ENCODE measurements around the gene LRRK1.

Gene LRRK1

DNA sequence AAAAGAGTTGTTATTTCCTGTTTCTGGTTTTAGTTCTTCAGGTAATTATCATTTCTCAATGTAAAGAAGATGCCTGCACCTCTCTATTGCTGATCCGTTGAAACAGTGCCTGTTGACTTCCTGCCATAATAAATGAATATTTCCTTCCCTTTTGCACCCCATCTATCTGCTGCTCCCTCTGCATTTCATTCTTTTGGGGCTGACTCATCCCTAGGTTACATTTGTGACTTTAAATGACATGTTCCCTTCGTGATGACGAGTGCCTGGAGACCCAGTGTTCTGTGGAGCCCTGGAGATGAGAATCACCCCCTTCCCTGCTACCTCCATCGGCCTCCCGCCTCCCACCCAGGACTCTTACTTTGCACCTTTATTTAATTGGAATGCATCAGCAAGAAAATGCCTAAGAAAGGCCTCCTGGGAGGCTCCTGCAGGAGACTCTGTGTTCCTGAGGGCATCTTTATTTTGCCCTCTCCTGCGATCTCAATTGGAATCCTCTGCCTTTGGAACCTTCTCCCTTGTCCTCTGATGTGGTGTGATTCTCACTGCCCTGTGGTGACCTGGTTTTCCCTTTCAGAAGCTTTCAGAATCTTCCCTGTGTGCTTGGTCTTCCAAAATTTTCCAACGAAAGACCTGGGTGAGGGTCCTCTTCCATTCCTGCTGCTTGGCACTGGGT is 13.7 kb downstream of the LRRK1 start:
- Mint-ChIP-seq H3K36me3 (no peaks in the 10 kb centered on the region), H3K27ac (no peak overlapping the region), H3K27me3 (peaks cover 5% of the 10 kb centered on the region), H3K4me1 (ENCODE audit: low read depth) (no peaks in the 10 kb centered on the region), H3K4me3 (no peak overlapping the region), H3K9me3 (ENCODE audit: low read depth) (no peaks in the 10 kb centered on the region)

DNA sequence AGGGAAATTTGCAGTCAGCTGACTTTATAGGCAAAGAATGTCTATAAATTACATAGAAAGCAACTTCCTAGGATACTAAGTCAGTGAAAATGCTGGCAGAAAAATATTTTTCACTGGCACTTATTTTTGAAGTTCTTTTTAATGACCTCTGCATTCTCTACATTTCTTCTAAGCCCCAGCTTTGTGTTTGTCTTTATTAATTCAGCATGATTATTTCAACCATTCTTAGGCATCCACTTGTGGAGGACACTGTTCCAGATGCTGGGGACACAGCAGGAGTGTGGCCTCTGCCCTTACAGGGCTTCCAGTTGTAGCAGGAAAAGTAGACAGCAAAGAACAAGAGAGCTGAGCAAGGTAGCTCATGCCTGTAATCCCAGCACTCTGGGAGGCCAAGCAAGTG is 15.0 kb downstream of the LRRK1 start:
- no peak overlapping the region for H3K4me3 Mint-ChIP-seq
- H3K36me3 Mint-ChIP-seq: no peaks in the 10 kb centered on the region
- H3K4me1 Mint-ChIP-seq (ENCODE audit: low read depth): no peaks in the 10 kb centered on the region
- no peaks in the 10 kb centered on the region for H3K9me3 Mint-ChIP-seq (ENCODE audit: low read depth)
- peaks cover 5% of the 10 kb centered on the region for H3K27me3 Mint-ChIP-seq
- no peak overlapping the region for H3K27ac Mint-ChIP-seq

DNA sequence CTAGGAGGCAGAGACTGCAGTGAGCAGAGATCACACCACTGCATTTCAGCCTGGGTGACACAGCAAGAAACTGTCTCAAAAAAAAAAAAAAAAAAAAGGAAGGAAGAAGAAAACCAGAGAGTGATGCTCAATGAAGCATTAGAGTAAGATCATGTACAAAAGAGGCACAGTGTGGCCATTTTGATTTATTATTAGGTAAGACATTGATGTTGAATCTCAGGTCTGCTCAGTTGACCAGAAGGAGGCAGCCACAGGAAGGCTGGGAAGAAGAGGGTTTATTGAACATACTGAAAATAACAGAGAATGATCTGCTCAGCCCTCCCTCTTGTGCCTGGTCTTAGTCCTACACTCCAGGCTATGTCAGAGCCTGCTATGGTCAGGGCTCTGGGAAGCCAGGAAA is 15.6 kb downstream of the LRRK1 start:
- H3K27me3 Mint-ChIP-seq: peaks cover 5% of the 10 kb centered on the region
- H3K4me3 Mint-ChIP-seq: no peak overlapping the region
- H3K4me1 Mint-ChIP-seq (ENCODE audit: low read depth): no peaks in the 10 kb centered on the region
- H3K9me3 Mint-ChIP-seq (ENCODE audit: low read depth): no peaks in the 10 kb centered on the region
- H3K27ac Mint-ChIP-seq: no peak overlapping the region
- no peaks in the 10 kb centered on the region for H3K36me3 Mint-ChIP-seq

DNA sequence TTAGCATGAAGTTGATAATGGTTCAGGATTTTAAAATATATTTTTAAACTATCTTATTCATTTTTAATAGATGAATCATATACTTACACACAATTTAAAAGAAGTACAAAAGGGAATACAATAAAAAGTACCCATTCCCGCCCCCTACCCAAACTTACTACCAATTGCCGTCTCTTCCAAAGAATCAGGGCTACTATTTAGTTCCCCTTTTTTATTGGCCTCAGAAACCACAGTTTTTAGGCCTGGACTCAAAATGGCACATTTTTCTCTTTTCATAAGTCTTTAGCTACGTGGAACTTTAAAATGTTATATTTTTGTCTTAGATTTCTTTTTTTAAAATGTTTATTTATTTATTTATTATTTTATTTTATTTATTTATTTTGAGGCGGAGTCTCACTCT is 18.0 kb downstream of the LRRK1 start:
- Mint-ChIP-seq H3K27ac (no peak overlapping the region), H3K9me3 (ENCODE audit: low read depth) (no peaks in the 10 kb centered on the region), H3K27me3 (peaks cover 4% of the 10 kb centered on the region), H3K4me1 (ENCODE audit: low read depth) (no peaks in the 10 kb centered on the region), H3K36me3 (no peaks in the 10 kb centered on the region), H3K4me3 (no peak overlapping the region)

DNA sequence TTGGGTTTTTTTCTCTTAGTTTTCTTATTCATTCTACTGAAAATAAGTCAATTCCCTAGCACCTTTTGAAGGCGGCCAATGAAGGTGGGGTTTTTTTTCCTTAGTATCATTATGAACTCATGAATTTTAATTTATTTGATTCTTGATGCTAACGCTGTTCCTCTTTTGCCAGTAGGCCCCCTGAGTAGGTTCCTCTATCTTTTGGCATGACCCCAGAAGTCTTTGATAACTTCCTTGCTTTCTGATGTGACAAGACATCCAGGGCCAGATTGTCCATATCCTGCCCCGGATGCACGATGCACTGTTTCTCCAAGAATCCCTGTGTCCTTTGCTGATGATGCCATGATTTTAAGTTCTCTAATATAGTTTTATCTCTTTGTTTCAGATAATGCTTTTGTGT is 20.6 kb downstream of the LRRK1 start:
- Mint-ChIP-seq H3K9me3 (ENCODE audit: low read depth) (no peaks in the 10 kb centered on the region), H3K4me1 (ENCODE audit: low read depth) (no peaks in the 10 kb centered on the region), H3K4me3 (no peak overlapping the region), H3K36me3 (no peaks in the 10 kb centered on the region), H3K27me3 (peaks cover 2% of the 10 kb centered on the region), H3K27ac (no peak overlapping the region)

DNA sequence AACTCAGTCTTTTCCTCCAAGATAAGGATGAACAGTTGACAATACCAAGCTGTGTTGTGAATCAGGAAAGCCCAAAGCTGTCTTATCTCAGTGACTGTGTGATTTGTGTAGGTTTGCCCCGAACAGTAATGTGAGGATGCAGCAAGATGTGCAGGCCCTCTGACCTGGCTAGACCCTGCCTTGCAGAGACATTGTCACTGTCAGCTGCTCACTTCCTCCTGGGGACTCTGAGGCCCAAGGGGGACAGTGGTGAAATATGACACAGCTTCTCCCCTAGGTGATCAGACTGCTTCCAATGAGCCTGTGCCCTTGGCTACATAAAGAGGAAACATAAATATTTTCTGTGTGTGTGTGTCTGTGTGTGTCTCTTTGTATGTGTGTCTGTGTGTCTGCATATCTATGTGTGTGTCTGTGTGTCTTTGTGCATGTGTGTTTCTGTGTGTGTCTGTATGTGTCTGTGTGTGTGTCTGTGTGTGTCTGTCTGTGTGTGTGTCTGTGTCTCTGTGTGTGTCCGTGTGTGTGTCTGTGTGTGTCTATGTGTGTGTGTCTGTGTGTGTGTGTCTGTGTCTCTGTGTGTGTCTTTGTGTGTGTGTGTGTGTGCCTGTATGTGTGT is 21.7 kb downstream of the LRRK1 start:
- Mint-ChIP-seq H3K4me1 (ENCODE audit: low read depth) (no peaks in the 10 kb centered on the region), H3K36me3 (no peaks in the 10 kb centered on the region), H3K9me3 (ENCODE audit: low read depth) (no peaks in the 10 kb centered on the region), H3K27ac (no peak overlapping the region), H3K27me3 (no peaks in the 10 kb centered on the region), H3K4me3 (no peak overlapping the region)

DNA sequence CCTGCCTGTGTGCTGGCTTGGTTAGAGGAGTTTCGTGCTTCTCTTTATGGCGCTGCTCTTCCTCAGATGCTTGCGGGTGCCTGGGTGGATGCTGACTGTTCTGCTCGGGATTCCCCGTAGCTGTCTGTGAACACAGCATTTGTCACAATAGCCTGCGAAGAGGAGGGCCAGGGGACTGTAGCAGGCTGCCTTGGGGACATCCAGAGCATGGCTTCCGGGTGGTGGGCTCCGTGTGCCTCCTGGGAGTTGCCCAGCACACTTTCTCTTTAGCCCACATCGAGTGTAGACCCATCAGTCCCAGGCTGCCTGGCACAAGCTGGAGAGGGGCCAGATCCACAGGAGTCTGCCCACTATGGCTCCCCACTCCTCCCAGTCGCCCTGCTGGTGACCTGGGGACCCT is 22.4 kb downstream of the LRRK1 start:
- no peak overlapping the region for H3K27ac Mint-ChIP-seq
- peaks cover 3% of the 10 kb centered on the region for H3K27me3 Mint-ChIP-seq
- no peaks in the 10 kb centered on the region for H3K36me3 Mint-ChIP-seq
- no peaks in the 10 kb centered on the region for H3K4me1 Mint-ChIP-seq (ENCODE audit: low read depth)
- no peak overlapping the region for H3K4me3 Mint-ChIP-seq
- no peaks in the 10 kb centered on the region for H3K9me3 Mint-ChIP-seq (ENCODE audit: low read depth)

DNA sequence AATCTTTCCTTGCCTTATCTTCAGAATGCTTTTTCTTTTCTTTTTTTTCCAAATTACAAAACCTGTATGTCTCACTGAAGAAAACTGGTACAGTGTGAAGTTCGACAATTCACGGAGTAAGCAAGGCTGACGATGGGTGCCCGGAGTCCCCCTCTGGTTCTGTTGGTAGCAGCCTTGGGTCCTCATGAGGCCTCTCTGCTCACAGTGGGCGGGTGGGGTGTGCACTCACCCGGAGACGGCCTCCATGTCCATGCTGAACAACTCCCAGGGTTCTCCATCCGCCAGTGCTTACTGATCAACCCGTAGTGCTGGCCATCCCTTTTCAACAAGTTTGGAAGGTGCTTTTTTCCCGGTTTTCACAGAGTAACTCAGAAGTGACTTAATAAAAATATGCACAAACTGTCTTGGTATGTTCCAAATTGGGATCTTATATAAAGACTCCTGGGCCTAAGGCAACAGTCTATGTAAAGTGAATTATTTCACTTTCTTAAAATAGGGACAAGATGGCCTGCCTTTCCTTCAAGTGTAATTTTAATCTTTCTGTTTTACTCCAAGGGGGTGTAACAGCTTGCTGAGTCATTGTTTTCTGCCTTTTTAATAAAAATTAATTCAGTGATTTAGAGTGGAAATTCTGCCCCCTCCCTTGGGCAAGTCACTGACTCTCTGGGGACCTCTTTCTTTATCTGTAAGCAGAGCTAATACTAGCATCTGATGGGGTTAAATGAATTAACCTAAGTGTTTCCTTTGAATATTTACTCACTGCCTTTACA is 23.7 kb downstream of the LRRK1 start:
- H3K27me3 Mint-ChIP-seq: peaks cover 7% of the 10 kb centered on the region
- H3K4me1 Mint-ChIP-seq (ENCODE audit: low read depth): no peaks in the 10 kb centered on the region
- H3K4me3 Mint-ChIP-seq: no peak overlapping the region
- H3K27ac Mint-ChIP-seq: no peak overlapping the region
- no peaks in the 10 kb centered on the region for H3K9me3 Mint-ChIP-seq (ENCODE audit: low read depth)
- H3K36me3 Mint-ChIP-seq: no peaks in the 10 kb centered on the region

DNA sequence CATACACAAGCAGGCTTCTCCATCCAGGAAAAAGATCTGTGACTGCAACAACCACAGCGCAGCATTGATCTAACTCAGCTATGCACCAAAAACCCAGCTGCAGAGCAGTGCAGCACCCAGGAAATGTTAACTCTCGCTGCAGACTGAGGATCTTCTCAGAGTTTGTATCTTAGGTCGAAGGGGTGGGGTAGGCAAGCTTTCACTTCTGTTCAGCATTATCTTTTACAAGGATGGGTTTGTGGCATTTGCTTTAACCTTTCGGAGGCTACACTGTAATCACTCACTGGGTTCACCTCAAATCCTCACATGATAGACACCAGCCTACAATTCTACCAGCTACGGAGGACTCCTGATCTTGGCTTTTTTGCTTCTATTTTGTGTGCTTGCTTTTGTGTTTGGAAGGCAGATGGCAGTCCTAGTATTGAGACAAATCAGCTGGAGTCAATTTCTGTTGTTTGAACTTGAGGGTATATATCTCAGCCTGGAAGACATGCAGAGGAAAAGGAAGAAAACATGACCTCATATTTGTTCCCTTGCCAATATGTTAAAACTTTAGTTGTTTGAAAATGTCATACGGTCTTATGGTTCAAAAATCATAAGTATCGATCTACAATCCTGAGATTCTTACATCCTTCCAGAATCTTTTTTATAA is 25.2 kb downstream of the LRRK1 start:
- Mint-ChIP-seq H3K4me1 (ENCODE audit: low read depth) (no peaks in the 10 kb centered on the region), H3K4me3 (no peak overlapping the region), H3K27ac (no peak overlapping the region), H3K9me3 (ENCODE audit: low read depth) (no peaks in the 10 kb centered on the region), H3K27me3 (peaks cover 12% of the 10 kb centered on the region), H3K36me3 (no peaks in the 10 kb centered on the region)

DNA sequence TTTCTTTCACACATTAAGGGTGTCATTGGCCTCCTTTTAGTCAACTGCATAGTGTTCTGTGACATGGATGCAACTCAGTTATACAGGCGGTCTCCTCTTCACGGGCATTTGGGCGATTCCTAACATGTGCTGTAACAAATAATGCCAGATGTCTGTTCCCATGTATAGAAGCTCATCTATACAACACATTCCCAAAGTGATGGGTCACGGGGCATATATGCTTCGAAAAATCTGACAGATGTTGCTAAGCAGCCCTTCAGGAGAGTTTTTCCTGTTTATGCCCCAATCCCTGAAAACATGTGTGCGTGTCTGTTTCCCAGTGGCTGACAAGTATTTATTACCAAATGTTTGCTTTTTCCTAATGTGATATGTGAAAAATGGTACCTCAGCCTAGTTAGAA is 25.8 kb downstream of the LRRK1 start:
- no peak overlapping the region for H3K27ac Mint-ChIP-seq
- H3K27me3 Mint-ChIP-seq: peaks cover 12% of the 10 kb centered on the region
- no peaks in the 10 kb centered on the region for H3K36me3 Mint-ChIP-seq
- H3K4me1 Mint-ChIP-seq (ENCODE audit: low read depth): no peaks in the 10 kb centered on the region
- H3K4me3 Mint-ChIP-seq: no peak overlapping the region
- no peaks in the 10 kb centered on the region for H3K9me3 Mint-ChIP-seq (ENCODE audit: low read depth)

DNA sequence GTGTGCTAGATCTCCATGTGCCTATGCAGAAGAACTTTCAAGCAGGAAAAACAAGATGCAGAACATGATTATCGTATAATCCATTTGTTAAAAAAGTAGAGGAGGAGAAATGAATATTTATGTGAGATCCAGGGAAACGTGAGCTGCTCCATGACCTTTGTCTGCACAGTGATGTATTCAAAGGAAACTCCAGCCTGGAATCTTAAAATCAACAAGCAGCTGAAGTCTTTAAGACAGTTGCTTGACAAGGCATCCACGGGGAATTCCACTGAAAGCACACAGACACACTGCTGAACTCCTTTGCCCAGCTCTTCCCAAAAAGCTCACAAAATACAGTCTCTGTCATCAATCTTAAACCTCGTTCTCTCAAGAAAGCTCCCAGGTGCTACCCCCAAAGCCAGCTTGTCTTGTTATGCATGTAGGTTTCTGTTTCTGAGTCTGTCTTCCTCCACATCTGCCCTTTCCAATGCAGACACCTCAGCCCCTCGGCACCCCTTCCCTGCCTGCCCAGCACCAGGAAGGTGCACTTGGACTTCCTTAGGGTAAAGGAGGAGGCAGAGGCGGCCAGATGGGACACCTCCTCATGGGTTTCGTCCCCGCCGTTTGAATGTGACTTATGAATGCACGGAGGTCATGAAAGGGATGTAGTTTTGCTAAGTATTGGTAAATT is 28.7 kb downstream of the LRRK1 start:
- peaks cover 13% of the 10 kb centered on the region for H3K27me3 Mint-ChIP-seq
- H3K4me3 Mint-ChIP-seq: no peak overlapping the region
- no peaks in the 10 kb centered on the region for H3K4me1 Mint-ChIP-seq (ENCODE audit: low read depth)
- no peak overlapping the region for H3K27ac Mint-ChIP-seq
- no peaks in the 10 kb centered on the region for H3K9me3 Mint-ChIP-seq (ENCODE audit: low read depth)
- no peaks in the 10 kb centered on the region for H3K36me3 Mint-ChIP-seq

DNA sequence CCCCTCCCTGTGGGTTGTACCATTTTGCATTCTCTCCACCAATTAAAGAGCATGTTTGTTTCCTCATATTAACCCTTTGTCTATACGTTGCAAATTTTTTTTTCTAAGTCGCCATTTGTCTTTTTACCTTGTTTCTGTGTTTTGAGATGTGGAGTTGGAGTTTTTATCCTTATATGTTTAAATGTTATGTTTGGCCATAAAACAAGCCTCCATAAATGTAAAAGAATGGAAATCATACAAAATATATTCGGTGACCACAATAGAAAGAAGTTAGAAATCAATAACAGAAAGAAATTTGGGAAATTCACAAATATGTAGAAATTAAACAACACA is 29.2 kb downstream of the LRRK1 start:
- Mint-ChIP-seq H3K9me3 (ENCODE audit: low read depth) (no peaks in the 10 kb centered on the region), H3K4me3 (no peak overlapping the region), H3K4me1 (ENCODE audit: low read depth) (no peaks in the 10 kb centered on the region), H3K36me3 (no peaks in the 10 kb centered on the region), H3K27ac (no peak overlapping the region), H3K27me3 (peaks cover 13% of the 10 kb centered on the region)

DNA sequence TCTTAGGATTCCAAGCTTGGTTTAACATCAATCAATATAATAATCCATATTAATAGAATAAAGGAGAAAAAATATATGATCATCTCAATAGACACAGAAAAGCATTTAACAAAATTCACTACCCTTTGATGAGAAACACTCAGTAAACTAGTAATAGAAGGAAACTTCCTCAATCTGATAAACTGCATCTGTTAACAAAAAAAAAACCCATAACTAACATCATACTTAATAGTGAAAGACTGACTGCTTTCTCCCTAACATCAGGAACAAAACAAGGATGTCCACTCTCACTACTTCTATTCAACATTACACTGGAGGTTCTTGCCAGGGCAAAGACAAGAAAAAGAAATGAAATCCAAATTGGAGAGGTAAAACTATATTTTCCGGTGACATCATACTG is 30.5 kb downstream of the LRRK1 start:
- no peak overlapping the region for H3K27ac Mint-ChIP-seq
- peaks cover 13% of the 10 kb centered on the region for H3K27me3 Mint-ChIP-seq
- no peaks in the 10 kb centered on the region for H3K9me3 Mint-ChIP-seq (ENCODE audit: low read depth)
- H3K36me3 Mint-ChIP-seq: no peaks in the 10 kb centered on the region
- no peak overlapping the region for H3K4me3 Mint-ChIP-seq
- no peaks in the 10 kb centered on the region for H3K4me1 Mint-ChIP-seq (ENCODE audit: low read depth)

DNA sequence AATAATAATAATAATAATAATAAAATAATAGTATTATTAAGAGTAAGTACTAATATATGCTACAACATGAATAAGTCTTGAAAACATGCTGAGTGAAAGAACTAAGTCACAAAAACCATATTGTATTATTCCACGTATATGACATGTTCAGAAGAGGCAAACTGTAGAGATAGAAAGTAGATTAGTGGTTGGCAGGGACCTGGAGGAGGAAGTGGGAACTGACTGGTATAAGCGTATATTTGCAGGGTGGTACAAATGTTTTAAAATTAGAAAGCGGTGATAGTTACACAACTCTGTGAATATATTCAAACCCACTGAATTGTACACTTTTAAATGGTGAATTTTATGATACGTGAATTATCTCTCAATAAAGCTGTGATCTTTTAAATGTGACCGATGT is 32.8 kb downstream of the LRRK1 start:
- Mint-ChIP-seq H3K9me3 (ENCODE audit: low read depth) (no peaks in the 10 kb centered on the region), H3K27me3 (peaks cover 13% of the 10 kb centered on the region), H3K4me1 (ENCODE audit: low read depth) (no peaks in the 10 kb centered on the region), H3K27ac (no peak overlapping the region), H3K4me3 (no peak overlapping the region), H3K36me3 (no peaks in the 10 kb centered on the region)

DNA sequence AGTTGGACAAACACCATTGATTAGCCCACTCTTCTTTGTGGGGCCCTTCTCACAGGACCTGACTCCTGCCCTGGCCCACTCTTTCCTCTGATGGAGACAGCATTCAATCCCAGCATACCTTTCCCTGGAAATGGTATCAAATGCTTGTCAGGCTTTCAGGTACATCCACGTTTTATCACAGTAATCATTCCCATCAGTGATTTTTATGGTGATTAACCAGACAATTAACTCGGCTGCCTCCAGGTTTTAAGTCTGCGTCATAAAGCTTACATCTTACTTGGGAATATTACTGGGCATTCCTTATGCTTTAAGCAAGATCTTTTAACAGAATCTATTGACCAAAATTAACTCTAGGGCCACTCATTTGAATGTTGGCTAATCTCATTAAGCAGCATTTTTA is 33.4 kb downstream of the LRRK1 start:
- Mint-ChIP-seq H3K27ac (no peak overlapping the region), H3K9me3 (ENCODE audit: low read depth) (no peaks in the 10 kb centered on the region), H3K4me1 (ENCODE audit: low read depth) (no peaks in the 10 kb centered on the region), H3K36me3 (no peaks in the 10 kb centered on the region), H3K4me3 (no peak overlapping the region), H3K27me3 (peaks cover 12% of the 10 kb centered on the region)

Data from activated naive CD8-positive, alpha-beta T cell (primary cell).